Measurements from ENCODE around the gene CATSPERE.
"Not testable (repeated sequence)": the region's sequence is repeated elsewhere in the genome, so short reads cannot be mapped to it uniquely, and the experiment has no call there.

Gene CATSPERE

DNA sequence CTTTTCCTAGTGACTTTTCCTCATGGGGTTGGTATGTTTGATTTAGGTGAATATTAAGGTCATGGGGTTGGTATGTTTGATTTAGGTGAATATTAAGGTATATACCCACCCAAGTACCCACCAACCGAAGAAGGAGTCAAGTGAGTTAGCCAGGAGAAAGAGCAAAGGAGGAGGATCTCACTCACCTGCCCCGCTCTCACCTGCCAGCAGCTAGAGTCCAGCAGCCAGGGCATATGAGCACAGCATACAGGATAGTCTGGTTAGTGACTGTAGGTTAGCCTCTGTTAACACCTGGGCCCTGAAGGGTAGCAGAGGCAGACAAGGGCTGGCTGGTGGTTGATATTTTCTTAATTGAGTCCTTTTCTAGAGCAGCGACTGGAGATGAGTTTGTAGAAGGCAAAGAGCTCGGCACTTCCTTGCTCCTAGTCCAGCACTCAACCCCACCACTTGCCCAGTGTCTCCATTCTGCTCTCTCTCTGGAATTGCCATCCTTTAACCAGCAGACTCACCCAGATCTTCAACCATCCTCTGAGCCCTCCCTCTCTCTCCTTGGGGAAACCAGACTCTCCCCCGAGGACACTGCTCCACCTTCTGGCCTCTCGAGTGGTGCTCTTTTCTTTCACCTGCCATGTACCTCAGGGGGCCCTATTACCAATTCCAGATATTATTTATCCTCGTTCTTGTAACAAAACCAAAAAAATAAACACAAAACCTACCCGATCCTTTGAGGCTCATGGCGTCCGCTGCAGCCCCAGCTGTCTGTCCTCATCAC is 175.6 kb downstream of the CATSPERE start:
- no peak for DNase-seq

DNA sequence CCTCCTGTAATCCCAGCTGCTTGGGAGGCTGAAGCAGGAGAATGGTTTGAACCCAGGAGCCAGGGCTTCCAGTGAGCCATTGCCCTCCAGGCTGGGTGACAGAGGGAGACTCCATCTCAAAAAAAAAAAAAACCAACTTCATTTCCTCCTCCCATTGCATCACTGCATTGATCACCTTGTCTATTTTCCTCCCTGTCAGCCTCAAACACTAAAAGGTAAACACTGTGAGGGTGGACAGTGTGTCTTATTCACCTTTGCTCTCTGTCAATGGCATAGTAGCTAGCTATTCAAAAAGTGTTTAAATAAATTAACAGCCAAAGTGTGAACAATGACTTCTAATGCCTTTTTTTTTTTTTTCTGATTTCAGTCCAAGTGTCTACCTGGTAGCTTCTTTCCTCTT is 178.5 kb downstream of the CATSPERE start:
- DNase-seq, result no peak

DNA sequence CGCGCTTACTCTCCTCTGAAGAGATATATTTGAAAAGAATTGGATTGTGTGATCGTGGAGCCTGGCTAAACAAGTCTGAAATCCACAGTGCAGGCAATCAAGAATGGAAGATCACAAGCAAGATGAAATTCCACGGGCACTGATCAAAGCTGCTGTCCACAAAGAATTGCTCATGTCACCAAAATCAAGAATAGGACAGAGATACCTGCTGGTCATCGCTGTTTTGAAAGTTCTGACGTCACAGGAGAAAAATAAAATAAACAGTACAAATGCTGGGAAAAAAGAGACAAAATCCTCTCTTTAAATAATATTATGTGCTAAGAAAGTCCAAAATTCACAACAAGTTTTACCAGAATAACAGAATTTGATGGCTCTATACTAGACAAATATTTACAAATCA is 179.8 kb downstream of the CATSPERE start:
- no peak for DNase-seq

- DNase-seq, result no peak
Observed at GRCh38 chr1:244642526-244642925, 181.5 kb downstream of the CATSPERE start.

DNA sequence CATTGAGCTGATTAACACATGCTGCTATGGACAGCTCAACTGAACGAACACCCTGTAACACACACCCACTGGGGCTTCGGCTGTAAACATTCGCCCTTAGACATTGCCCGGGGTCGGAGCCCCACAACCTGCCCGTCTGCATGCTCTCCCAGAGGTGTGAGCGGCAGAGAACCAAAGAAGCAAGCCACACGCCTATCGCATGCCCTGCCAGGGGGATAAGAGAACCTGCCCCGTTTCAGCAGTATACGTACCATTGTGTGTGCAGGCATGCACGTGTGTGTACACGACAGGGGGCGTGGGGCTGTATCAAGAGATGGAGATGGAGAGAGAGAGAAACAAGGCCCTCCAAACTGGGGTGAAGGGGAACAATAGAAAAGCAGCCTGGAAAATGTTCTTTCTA is 181.9 kb downstream of the CATSPERE start:
- no peak for DNase-seq

DNA sequence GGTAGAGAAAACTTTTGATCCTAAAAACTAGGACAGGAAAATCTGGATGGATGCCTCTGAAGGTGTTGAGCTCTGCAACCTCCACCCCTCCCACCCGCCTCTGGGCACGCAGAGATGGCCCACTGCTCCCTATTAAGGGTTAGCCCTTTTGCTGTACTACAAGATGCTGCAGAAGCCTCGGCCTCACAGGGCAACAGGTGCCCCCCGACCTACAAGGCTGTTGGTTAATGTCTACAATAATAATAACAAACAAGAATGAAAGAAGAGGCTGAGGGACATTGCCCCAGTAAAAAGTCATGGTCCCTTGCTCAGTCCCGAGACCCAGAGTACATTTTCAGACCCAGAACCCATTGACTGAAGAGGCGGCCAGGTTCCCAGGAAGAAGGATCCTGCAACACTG is 184.3 kb downstream of the CATSPERE start:
- no peak for DNase-seq

- DNase-seq, result no peak
Observed at GRCh38 chr1:244645890-244646289, 184.8 kb downstream of the CATSPERE start.

- DNase-seq, result no peak
Observed at GRCh38 chr1:244647819-244648218, 186.7 kb downstream of the CATSPERE start.

GRCh38 chr1:244651956-244652622 is 191.0 kb downstream of the CATSPERE start:
- DNase-seq, result peak; percentile 29

DNA sequence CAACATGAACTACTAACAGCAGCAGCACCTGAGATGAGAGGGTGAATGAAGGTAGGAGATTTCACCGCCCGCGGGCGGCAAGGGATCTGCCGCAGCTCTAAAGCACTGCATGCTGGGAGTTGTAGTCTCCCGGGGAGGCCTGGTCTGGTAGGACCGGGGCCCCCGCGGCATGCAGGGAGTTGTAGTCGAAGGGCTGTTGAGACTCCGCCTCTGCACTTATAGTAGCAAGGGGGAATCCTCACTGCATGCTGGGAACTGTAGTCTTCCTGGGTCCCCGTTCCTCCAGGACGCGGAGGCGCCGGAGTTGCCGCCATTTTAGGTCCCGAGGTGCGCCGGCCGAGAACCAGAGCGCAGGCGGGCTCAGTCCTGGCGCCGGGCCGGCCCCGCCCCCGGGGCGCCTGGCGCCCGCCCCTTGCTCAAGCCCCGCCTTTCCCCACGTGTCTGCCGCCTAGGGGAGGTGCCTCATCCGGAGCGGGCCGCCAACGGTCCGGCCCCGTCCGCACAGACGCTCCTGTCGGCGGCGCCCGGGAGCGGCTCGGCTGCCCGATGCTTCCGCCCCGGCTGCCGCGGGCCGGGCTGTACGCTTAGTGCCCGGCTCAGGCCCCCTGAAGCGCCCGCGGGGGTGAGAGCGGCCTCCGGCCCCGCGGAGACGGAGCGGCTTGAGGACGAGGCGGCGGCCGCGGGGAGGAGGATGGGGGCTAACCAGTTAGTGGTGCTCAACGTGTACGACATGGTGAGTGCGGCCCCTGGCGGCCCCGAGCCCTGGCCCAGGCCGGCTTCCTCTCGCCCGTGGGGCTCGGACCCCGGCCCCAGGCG is 191.8 kb downstream of the CATSPERE start, which contains the start of gene DESI2:
Gene DESI2 (plus strand): TSS at position 504 of the 816 bp plus-strand sequence. CDS start 188 bp downstream, at position 692.
- peak; percentile 100 for DNase-seq

- DNase-seq, result no peak
Observed at GRCh38 chr1:244653439-244654107, 192.5 kb downstream of the CATSPERE start.

- DNase-seq, result no peak
Observed at GRCh38 chr1:244654108-244655038, 193.3 kb downstream of the CATSPERE start.

GRCh38 chr1:244655186-244655585 is 194.1 kb downstream of the CATSPERE start:
- DNase-seq, result no peak

GRCh38 chr1:244657421-244657820 is 196.3 kb downstream of the CATSPERE start:
- no peak for DNase-seq

DNA sequence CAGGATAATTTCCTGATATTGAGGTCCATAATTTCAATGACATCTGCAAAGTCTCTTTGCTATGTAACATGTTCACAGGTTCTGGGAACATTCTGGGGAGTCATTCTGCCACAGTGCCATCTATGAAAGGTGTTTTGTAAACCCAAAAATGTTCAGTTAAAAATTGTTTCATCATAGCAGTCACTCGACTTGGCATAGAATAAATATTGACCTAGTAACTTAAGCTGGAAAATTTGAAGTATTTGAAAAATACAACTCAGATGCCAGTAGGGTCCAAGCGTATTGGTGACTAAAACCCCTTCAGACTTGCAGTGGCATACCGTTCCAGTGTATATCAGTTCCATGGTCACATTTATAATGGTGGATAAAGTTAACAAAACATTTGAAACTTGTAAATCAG is 198.6 kb downstream of the CATSPERE start:
- DNase-seq, result no peak

- DNase-seq, result no peak
Observed at GRCh38 chr1:244660595-244660994, 199.5 kb downstream of the CATSPERE start.

DNA sequence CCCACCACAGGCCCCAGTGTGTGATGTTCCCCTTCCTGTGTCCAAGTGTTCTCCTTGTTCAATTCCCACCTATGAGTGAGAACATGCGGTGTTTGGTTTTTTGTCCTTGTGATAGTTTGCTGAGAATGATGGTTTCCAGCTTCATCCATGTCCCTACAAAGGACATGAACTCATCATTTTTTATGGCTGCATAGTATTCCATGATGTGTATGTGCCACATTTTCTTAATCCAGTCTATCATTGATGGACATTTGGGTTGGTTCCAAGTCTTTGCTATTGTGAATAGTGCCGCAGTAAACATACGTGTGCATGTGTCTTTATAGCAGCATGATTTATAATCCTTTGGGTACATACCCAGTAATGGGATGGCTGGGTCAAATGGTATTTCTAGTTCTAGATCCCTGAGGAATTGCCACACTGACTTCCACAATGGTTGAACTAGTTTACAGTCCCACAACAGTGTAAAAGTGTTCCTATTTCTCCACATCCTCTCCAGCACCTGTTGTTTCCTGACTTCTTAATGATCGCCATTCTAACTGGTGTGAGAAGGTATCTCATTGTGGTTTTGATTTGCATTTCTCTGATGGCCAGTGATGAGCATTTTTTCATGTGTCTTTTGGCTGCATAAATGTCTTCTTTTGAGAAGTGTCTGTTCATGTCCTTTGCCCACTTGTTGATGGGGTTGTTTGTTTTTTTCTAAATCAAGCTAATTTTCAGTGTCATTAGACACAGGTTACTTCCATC is 200.7 kb downstream of the CATSPERE start:
- DNase-seq, result not testable (repeated sequence)

DNA sequence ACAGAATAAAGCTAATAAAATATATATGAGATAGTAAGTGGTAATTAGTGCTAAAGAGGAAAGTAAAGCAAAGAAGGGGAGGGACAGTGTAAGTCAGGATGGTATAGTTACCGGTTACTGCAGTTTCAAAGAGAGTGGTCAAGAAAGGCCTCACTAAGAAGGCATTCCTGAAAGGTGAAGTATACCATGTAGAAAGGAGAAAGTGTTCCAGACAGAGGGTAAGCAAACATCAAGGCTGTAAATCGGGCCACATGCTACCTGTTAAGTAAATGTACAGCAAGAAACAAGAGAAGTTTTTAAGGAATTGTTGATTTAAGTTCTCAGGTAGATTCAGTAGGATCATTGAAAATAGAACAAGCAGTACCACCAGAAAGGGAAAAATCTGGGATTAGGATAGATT is 201.5 kb downstream of the CATSPERE start:
- no peak for DNase-seq

DNA sequence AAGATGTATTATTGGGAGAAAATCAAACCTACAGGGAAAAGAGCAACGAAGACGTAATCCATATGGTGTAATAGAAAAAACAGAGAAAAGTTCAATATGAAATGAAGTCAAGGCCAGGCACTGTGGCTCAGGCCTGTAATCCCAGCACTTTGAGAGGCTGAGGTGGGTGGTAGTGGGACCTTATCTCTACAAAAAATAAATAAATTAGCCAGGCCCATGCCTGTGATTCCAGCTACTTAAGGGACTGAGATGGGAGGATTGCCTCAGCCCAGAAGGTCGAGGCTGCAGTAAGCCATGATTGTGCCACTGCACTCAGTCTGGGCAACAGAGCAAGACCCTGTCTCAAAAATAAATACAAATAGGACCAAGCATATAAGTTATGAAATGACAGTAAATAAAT is 203.3 kb downstream of the CATSPERE start:
- no peak for DNase-seq

- peak; percentile 89 for DNase-seq
Observed at GRCh38 chr1:244665771-244666217, 204.7 kb downstream of the CATSPERE start.

Measured in fibroblast of skin of scalp (primary cell).